ENCODE results near the gene COL5A2.

Gene COL5A2

GRCh38 chr2:189002079-189002478 is 177.5 kb downstream of the COL5A2 start:
- H3K4me3 ChIP-seq (replicated peaks; ENCODE audit: low read depth, low read length): no peak overlapping the region
- DNase-seq (ENCODE audit: extremely low read depth, low read depth): no peak
- TF ChIP-seq CTCF (IDR thresholded peaks at IDR 0.05; ENCODE audit: low read depth, low read length, missing control alignments): no peak

GRCh38 chr2:189000221-189000620 is 179.3 kb downstream of the COL5A2 start:
- no peak for DNase-seq (ENCODE audit: extremely low read depth, low read depth)
- H3K4me3 ChIP-seq (replicated peaks; ENCODE audit: low read depth, low read length): no peak overlapping the region
- no peak for TF ChIP-seq CTCF (IDR thresholded peaks at IDR 0.05; ENCODE audit: low read depth, low read length, missing control alignments)

GRCh38 chr2:188997263-188997662 is 182.3 kb downstream of the COL5A2 start:
- TF ChIP-seq CTCF (IDR thresholded peaks at IDR 0.05; ENCODE audit: low read depth, low read length, missing control alignments): no peak
- no peak overlapping the region for H3K4me3 ChIP-seq (replicated peaks; ENCODE audit: low read depth, low read length)
- DNase-seq (ENCODE audit: extremely low read depth, low read depth): no peak

- DNase-seq (ENCODE audit: extremely low read depth, low read depth): no peak
- no peak for TF ChIP-seq CTCF (IDR thresholded peaks at IDR 0.05; ENCODE audit: low read depth, low read length, missing control alignments)
- H3K4me3 ChIP-seq (replicated peaks; ENCODE audit: low read depth, low read length): no peak overlapping the region
Measured at GRCh38 chr2:188993247-188993646, 186.3 kb downstream of the COL5A2 start.

GRCh38 chr2:188986839-188987238 is 192.7 kb downstream of the COL5A2 start:
- DNase-seq (ENCODE audit: extremely low read depth, low read depth): no peak
- H3K4me3 ChIP-seq (replicated peaks; ENCODE audit: low read depth, low read length): no peak overlapping the region
- TF ChIP-seq CTCF (IDR thresholded peaks at IDR 0.05; ENCODE audit: low read depth, low read length, missing control alignments): no peak

- no peak for DNase-seq (ENCODE audit: extremely low read depth, low read depth)
- H3K4me3 ChIP-seq (replicated peaks; ENCODE audit: low read depth, low read length): no peak overlapping the region
- no peak for TF ChIP-seq CTCF (IDR thresholded peaks at IDR 0.05; ENCODE audit: low read depth, low read length, missing control alignments)
Measured at GRCh38 chr2:188984680-188985079, 194.9 kb downstream of the COL5A2 start.

GRCh38 chr2:188984065-188984491 is 195.5 kb downstream of the COL5A2 start:
- DNase-seq (ENCODE audit: extremely low read depth, low read depth): no peak
- TF ChIP-seq CTCF (IDR thresholded peaks at IDR 0.05; ENCODE audit: low read depth, low read length, missing control alignments): no peak
- H3K4me3 ChIP-seq (replicated peaks; ENCODE audit: low read depth, low read length): no peak overlapping the region

Measured in HFF-Myc (cell line).